Measurements from ENCODE around the gene SLC6A6.

Gene SLC6A6

GRCh38 chr3:14450922-14451606, 48.7 kb downstream of the SLC6A6 start:
- Histone ChIP-seq H3K36me3 (ENCODE audit: insufficient read depth, low read length) (peaks cover 74% of the 10 kb centered on the region), H3K27ac (ENCODE audit: low read length) (no peak overlapping the region)

DNA sequence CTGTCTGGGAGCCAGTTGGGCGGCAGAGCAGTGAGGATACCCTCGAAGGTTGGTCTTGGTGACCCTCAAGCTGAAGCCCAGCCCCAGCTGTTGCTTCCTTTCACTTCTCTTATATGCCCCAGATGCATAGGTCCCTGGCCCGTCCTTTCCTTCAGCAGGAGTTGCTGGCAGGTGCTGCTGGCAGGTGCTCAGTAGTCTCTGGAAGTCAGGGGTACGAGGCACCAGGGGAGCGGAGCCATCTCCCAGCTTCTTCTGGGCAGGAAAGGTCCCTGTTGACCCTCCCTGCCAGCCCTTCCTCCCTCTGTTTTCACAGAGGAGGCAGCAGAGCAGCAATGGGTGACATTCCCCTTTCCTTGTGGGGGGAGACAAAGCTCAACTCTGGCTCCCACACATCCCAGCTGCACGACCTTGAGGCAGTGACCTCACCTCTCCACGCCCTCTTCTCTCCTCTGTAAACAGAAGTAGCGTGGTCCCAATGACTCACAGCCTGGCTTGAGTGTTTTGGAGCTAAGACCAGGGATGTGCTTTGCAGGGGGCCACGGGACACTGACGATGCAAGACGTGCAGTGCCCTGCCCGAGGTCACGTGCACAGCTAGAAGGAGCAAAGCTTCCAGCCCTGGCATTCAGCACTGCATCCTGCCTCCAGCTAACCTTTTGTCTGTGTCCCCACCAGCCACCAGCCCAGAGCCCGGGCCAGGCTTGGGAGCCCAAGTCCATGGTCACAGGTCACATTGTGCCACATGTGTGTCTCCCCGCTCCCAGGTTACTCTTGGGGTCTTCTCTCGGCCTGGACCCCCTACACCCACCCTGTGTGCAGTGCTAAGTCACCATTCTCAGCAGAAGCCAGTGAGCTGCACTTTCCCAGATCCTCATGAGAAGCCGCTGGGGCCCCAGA, 49.7 kb downstream of the SLC6A6 start:
- Histone ChIP-seq H3K36me3 (ENCODE audit: insufficient read depth, low read length) (peaks cover 69% of the 10 kb centered on the region), H3K27ac (ENCODE audit: low read length) (no peak overlapping the region), H4K20me1 (ENCODE audit: insufficient read depth, low read length) (0 out of 2 replicates have a peak, but pooled peaks cover 3% of the 10 kb centered on the region), H3K4me3 (ENCODE audit: low read depth in 1 of 2, low read length in 2 of 2) (no peak overlapping the region), H3K79me2 (ENCODE audit: insufficient read depth, low read length) (no peaks in the 10 kb centered on the region), H3K27me3 (ENCODE audit: insufficient read depth, low read length, poor library complexity) (no peaks in the 10 kb centered on the region), H3K9me3 (ENCODE audit: insufficient read depth, low read length, severe bottlenecking) (no peaks in the 10 kb centered on the region), H3K9ac (ENCODE audit: low read depth, low read length) (no peak overlapping the region), H3K4me1 (ENCODE audit: insufficient read depth, low read length) (no peaks in the 10 kb centered on the region), H3K4me2 (ENCODE audit: insufficient read depth, low read length) (no peak overlapping the region), H2AFZ (ENCODE audit: low read depth, low read length) (no peak overlapping the region)
- DNase-seq = no peak
- ATAC-seq (ENCODE audit: insufficient read depth, low read depth) = no peak
- TF ChIP-seq CTCF (IDR thresholded peaks at IDR 0.05; ENCODE audit: borderline replicate concordance, extremely low read depth, low read length, poor library complexity, severe bottlenecking) (no peak), EZH2 (IDR thresholded peaks at IDR 0.05; ENCODE audit: borderline replicate concordance, low read depth, low read length, severe bottlenecking) (no peak)

More at GRCh38 chr3:14450922-14451606, 48.7 kb downstream of the SLC6A6 start:
- no peaks in the 10 kb centered on the region for H3K79me2 ChIP-seq (ENCODE audit: insufficient read depth, low read length)
- no peaks in the 10 kb centered on the region for H3K9me3 ChIP-seq (ENCODE audit: insufficient read depth, low read length, severe bottlenecking)
- H3K27me3 ChIP-seq (ENCODE audit: insufficient read depth, low read length, poor library complexity) = no peaks in the 10 kb centered on the region
- no peak overlapping the region for H3K4me2 ChIP-seq (ENCODE audit: insufficient read depth, low read length)
- DNase-seq (no peak), ATAC-seq (ENCODE audit: insufficient read depth, low read depth) (no peak)
- H2AFZ ChIP-seq (ENCODE audit: low read depth, low read length) = no peak overlapping the region
- H3K9ac ChIP-seq (ENCODE audit: low read depth, low read length) = no peak overlapping the region
- TF ChIP-seq CTCF (IDR thresholded peaks at IDR 0.05; ENCODE audit: borderline replicate concordance, extremely low read depth, low read length, poor library complexity, severe bottlenecking) (no peak), EZH2 (IDR thresholded peaks at IDR 0.05; ENCODE audit: borderline replicate concordance, low read depth, low read length, severe bottlenecking) (no peak)
- H3K4me1 ChIP-seq (ENCODE audit: insufficient read depth, low read length) = no peaks in the 10 kb centered on the region
- H3K4me3 ChIP-seq (ENCODE audit: low read depth in 1 of 2, low read length in 2 of 2) = no peak overlapping the region
- no peaks in the 10 kb centered on the region for H4K20me1 ChIP-seq (ENCODE audit: insufficient read depth, low read length)

- DNase-seq (no peak), ATAC-seq (ENCODE audit: insufficient read depth, low read depth) (no peak)
- peaks cover 60% of the 10 kb centered on the region for H3K36me3 ChIP-seq (ENCODE audit: insufficient read depth, low read length)
- H3K9me3 ChIP-seq (ENCODE audit: insufficient read depth, low read length, severe bottlenecking) = no peaks in the 10 kb centered on the region
- no peaks in the 10 kb centered on the region for H3K4me1 ChIP-seq (ENCODE audit: insufficient read depth, low read length)
- TF ChIP-seq CTCF (IDR thresholded peaks at IDR 0.05; ENCODE audit: borderline replicate concordance, extremely low read depth, low read length, poor library complexity, severe bottlenecking) (no peak), EZH2 (IDR thresholded peaks at IDR 0.05; ENCODE audit: borderline replicate concordance, low read depth, low read length, severe bottlenecking) (no peak)
- H3K9ac ChIP-seq (ENCODE audit: low read depth, low read length) = no peak overlapping the region
- H3K27me3 ChIP-seq (ENCODE audit: insufficient read depth, low read length, poor library complexity) = no peaks in the 10 kb centered on the region
- no peaks in the 10 kb centered on the region for H3K79me2 ChIP-seq (ENCODE audit: insufficient read depth, low read length)
- no peak overlapping the region for H2AFZ ChIP-seq (ENCODE audit: low read depth, low read length)
- H3K27ac ChIP-seq (ENCODE audit: low read length) = no peak overlapping the region
- H4K20me1 ChIP-seq (ENCODE audit: insufficient read depth, low read length) = 0 out of 2 replicates have a peak, but pooled peaks cover 3% of the 10 kb centered on the region
- H3K4me2 ChIP-seq (ENCODE audit: insufficient read depth, low read length) = no peak overlapping the region
- H3K4me3 ChIP-seq (ENCODE audit: low read depth in 1 of 2, low read length in 2 of 2) = no peak overlapping the region
Observed at GRCh38 chr3:14452740-14453710, 50.6 kb downstream of the SLC6A6 start.
